Neural cell (in vitro differentiated cells): ENCODE results near the gene ATP11C. TPM values are rescaled to one million over a fixed set of nuclear protein-coding genes. Genes with fewer than 3 reads are reported as not detected.
A peak's percentile ranks its signal among the peaks of the same experiment; 100 is the strongest.

ENCODE experiments used
- H2AFZ ChIP-seq: fragments of 200-600, 300-800 bp; sonication (generic), shearing (Covaris generic); 2 replicates; pipeline ENCODE4 v1.6.0; 2014; ENCODE audit warnings: low read depth, mild to moderate bottlenecking, antibody characterized with exemption, low read length, moderate library complexity
- H3F3A ChIP-seq: fragments of 200-600 bp; shearing (Covaris generic); 2 replicates; pipeline ENCODE4 v1.6.1; 2016; ENCODE audit warnings: mild to moderate bottlenecking, moderate library complexity, mixed read lengths, antibody characterized with exemption, low read length; ENCODE audit not compliant: insufficient read depth, poor library complexity, severe bottlenecking
- H3K27ac ChIP-seq: fragments of 200-600, 300-800 bp; sonication (generic), shearing (Covaris generic); 2 replicates; pipeline ENCODE4 v1.5.1; 2014; ENCODE audit warnings: mild to moderate bottlenecking, low read length, moderate library complexity
- H3K27me3 ChIP-seq: fragments of 300-800, 200-600 bp; sonication (generic), shearing (Covaris generic); 2 replicates; pipeline ENCODE4 v1.6.0; 2014; ENCODE audit warnings: mild to moderate bottlenecking, low read depth, low read length, moderate library complexity; ENCODE audit not compliant: insufficient read depth
- H3K36me3 ChIP-seq: fragments of 300-800, 200-600 bp; sonication (generic), shearing (Covaris generic); 2 replicates; pipeline ENCODE4 v1.5.1; 2014; ENCODE audit warnings: mild to moderate bottlenecking, antibody characterized with exemption, low read length, moderate library complexity; ENCODE audit not compliant: insufficient read depth
- H3K4me2 ChIP-seq: fragments of 300-800, 200-600 bp; sonication (generic), shearing (Covaris generic); 2 replicates; pipeline ENCODE4 v1.6.0; 2014; ENCODE audit warnings: mild to moderate bottlenecking, low read length
- H3K4me3 ChIP-seq: fragments of 300-800, 200-600 bp; sonication (generic), shearing (Covaris generic); 2 replicates; pipeline ENCODE4 v1.5.1; 2014; ENCODE audit warnings: mild to moderate bottlenecking, low read length, moderate library complexity
- H3K79me2 ChIP-seq: fragments of 200-600 bp; shearing (Covaris generic); replicated peaks from 2 replicates; pipeline ENCODE4 v1.6.0; 2014; ENCODE audit warnings: mild to moderate bottlenecking, low read length, moderate library complexity; ENCODE audit not compliant: insufficient read depth
- H3K9ac ChIP-seq: fragments of 300-800, 200-600 bp; sonication (generic), shearing (Covaris generic); 2 replicates; pipeline ENCODE4 v1.6.1; 2016; ENCODE audit warnings: mild to moderate bottlenecking, low read length, mixed read lengths
- H3K9me2 ChIP-seq: fragments of 200-600 bp; shearing (Covaris generic); 2 replicates; pipeline ENCODE4 v1.6.1; 2016; ENCODE audit warnings: mild to moderate bottlenecking, low read length, mixed read lengths; ENCODE audit not compliant: insufficient read depth
- H3K9me3 ChIP-seq: fragments of 200-600, 300-800 bp; sonication (generic), shearing (Covaris generic); 2 replicates; pipeline ENCODE4 v1.6.1; 2016; ENCODE audit warnings: mild to moderate bottlenecking, mixed run types, low read length, moderate library complexity, mixed read lengths
- H4K20me1 ChIP-seq: fragments of 200-600 bp; shearing (Covaris generic); 2 replicates; pipeline ENCODE4 v1.6.1; 2016; ENCODE audit warnings: mild to moderate bottlenecking, mixed run types; ENCODE audit not compliant: insufficient read depth
- CTCF ChIP-seq: fragments of 450-650 bp; IDR thresholded peaks from 2 replicates; pipeline ENCODE4 v1.5.1; 2014; ENCODE audit warnings: antibody characterized with exemption, mild to moderate bottlenecking, moderate library complexity; ENCODE audit not compliant: poor library complexity, severe bottlenecking
- EP300 ChIP-seq: fragments of 450-650 bp; conservative IDR thresholded peaks from 2 replicates; pipeline ENCODE4 v1.6.1; 2014; ENCODE audit warnings: antibody characterized with exemption, mild to moderate bottlenecking, moderate library complexity; ENCODE audit not compliant: poor library complexity, severe bottlenecking
- EZH2 ChIP-seq: fragments of 200-600, 300-800 bp; shearing (Covaris generic), sonication (generic); IDR thresholded peaks from 2 replicates; pipeline ENCODE4 v1.6.1; 2014; ENCODE audit warnings: antibody characterized with exemption, low read length, borderline replicate concordance, mild to moderate bottlenecking; ENCODE audit not compliant: insufficient read depth, poor library complexity, severe bottlenecking
- MXI1 ChIP-seq: fragments of 450-650 bp; conservative IDR thresholded peaks from 2 replicates; pipeline ENCODE4 v1.6.1; 2014; ENCODE audit warnings: antibody characterized with exemption, mild to moderate bottlenecking; ENCODE audit not compliant: poor library complexity, severe bottlenecking
- POLR2AphosphoS5 ChIP-seq: IDR thresholded peaks from 2 replicates; pipeline ENCODE4 v1.6.1; 2012
- RAD21 ChIP-seq: fragments of 450-650 bp; conservative IDR thresholded peaks from 2 replicates; pipeline ENCODE4 v1.6.1; 2014; ENCODE audit warnings: antibody characterized with exemption, mild to moderate bottlenecking, moderate library complexity
- REST ChIP-seq: IDR thresholded peaks from 2 replicates; pipeline ENCODE4 v1.6.1; 2012; ENCODE audit warnings: borderline replicate concordance
- SMC3 ChIP-seq: fragments of 450-650 bp; conservative IDR thresholded peaks from 2 replicates; pipeline ENCODE4 v1.6.1; 2014; ENCODE audit warnings: antibody characterized with exemption, mild to moderate bottlenecking, moderate library complexity; ENCODE audit not compliant: poor library complexity
- TAF1 ChIP-seq: IDR thresholded peaks from 2 replicates; pipeline ENCODE4 v1.6.1; 2012; ENCODE audit warnings: low read depth
- polyA minus RNA-seq: library from RNA; depleted of rRNA, polyadenylated mRNA; stranded (reverse); fragments of >200 nt; gene quantifications from 2 replicates; pipeline ENCODE4 v1.2.3, GENCODE V29; 2014
- polyA plus RNA-seq: library from polyadenylated mRNA; depleted of rRNA; stranded (reverse); fragments of >200 nt; gene quantifications from 2 replicates; pipeline ENCODE4 v1.2.3, GENCODE V29; 2014

Gene ATP11C
- polyA plus RNA-seq (108 and 111 TPM in 2 replicates), polyA minus RNA-seq (112 and 132 TPM in 2 replicates)

- H3K36me3 ChIP-seq, result no peaks in the 10 kb centered on the region
- TF ChIP-seq CTCF, result no peak
- no peak for TF ChIP-seq TAF1
- peak; percentile 30 for TF ChIP-seq REST
- TF ChIP-seq RAD21, result no peak
- no peak for TF ChIP-seq MXI1
- TF ChIP-seq SMC3, result no peak
- no peak for TF ChIP-seq EZH2
- peak; percentile 68 for TF ChIP-seq POLR2AphosphoS5
- no peak for TF ChIP-seq EP300
- H4K20me1 ChIP-seq, result no peaks in the 10 kb centered on the region
- no peaks in the 10 kb centered on the region for H3K9me2 ChIP-seq
- no peaks in the 10 kb centered on the region for H3K27me3 ChIP-seq
- no peaks in the 10 kb centered on the region for H3K9me3 ChIP-seq
- peak within 1 kb of the TSS; percentile 77 for H3K4me3 ChIP-seq
- H3F3A ChIP-seq, result no peaks in the 10 kb centered on the region
- peaks cover 29% of the 10 kb centered on the region for H3K79me2 ChIP-seq
- H3K4me2 ChIP-seq, result no peak within 1 kb of the TSS
- no peak within 1 kb of the TSS for H2AFZ ChIP-seq
- H3K9ac ChIP-seq, result peak within 1 kb of the TSS; percentile 79
- peak within 1 kb of the TSS; percentile 58 for H3K27ac ChIP-seq
These were observed at the start of gene ATP11C for GRCh38 chrX:139932901-139933796. TSS of gene ATP11C (minus strand) at chrX:139933053. CDS start at chrX:139932042, 1,011 bp downstream.

- TF ChIP-seq MXI1, result no peak
- TF ChIP-seq CTCF, result no peak
- no peak for TF ChIP-seq POLR2AphosphoS5
- TF ChIP-seq REST, result no peak
- TF ChIP-seq SMC3, result no peak
- no peak for TF ChIP-seq EZH2
- no peak for TF ChIP-seq EP300
- no peak for TF ChIP-seq RAD21
- TF ChIP-seq TAF1, result no peak
- Histone ChIP-seq H3K4me2 (no peak overlapping the region), H3K79me2 (no peaks in the 10 kb centered on the region), H3K36me3 (no peaks in the 10 kb centered on the region), H2AFZ (no peak overlapping the region), H3F3A (no peaks in the 10 kb centered on the region), H3K27me3 (no peaks in the 10 kb centered on the region), H3K9me2 (no peaks in the 10 kb centered on the region), H3K27ac (no peak overlapping the region), H3K9ac (no peak overlapping the region), H4K20me1 (no peaks in the 10 kb centered on the region), H3K4me3 (no peak overlapping the region), H3K9me3 (no peaks in the 10 kb centered on the region)
These were observed 41.6 kb upstream of the ATP11C start for GRCh38 chrX:139974471-139974870.
